ENCODE data around the gene ERC2.

- TF ChIP-seq CTCF (conservative IDR thresholded peaks at IDR 0.05; ENCODE audit: low read length), result no peak
- TF ChIP-seq EZH2phosphoT487 (IDR thresholded peaks at IDR 0.05; ENCODE audit: borderline replicate concordance), result no peak
Measured at GRCh38 chr3:55842204-55842603, 626.1 kb downstream of the ERC2 start.
